Keratinocyte (primary cell): Measurements from ENCODE around the gene SLC12A9.

Experiments
- EZH2 ChIP-seq: IDR thresholded peaks from one replicate; pipeline ENCODE4 v1.6.1; 2012; ENCODE audit warnings: inconsistent platforms, mild to moderate bottlenecking, low read length, moderate library complexity
- TF ChIP-seq, protein P1 (sequence below), 3 experiments: IDR thresholded peaks in 1 of 3; conservative IDR thresholded peaks in 1 of 3; optimal IDR thresholded peaks in 1 of 3; 2 replicates in 2 of 3; 3 replicates in 1 of 3; pipeline versions ENCODE3 to v1.5.1; 2011; ENCODE audit warnings: low read length in 3 of 3, mild to moderate bottlenecking in 3 of 3, moderate library complexity in 2 of 3, control low read depth in 1 of 3, inconsistent platforms in 1 of 3; ENCODE audit not compliant: insufficient read depth in 2 of 3; ENCODE audit errors: extremely low read depth in 1 of 3

- TF ChIP-seq, protein P1, sequence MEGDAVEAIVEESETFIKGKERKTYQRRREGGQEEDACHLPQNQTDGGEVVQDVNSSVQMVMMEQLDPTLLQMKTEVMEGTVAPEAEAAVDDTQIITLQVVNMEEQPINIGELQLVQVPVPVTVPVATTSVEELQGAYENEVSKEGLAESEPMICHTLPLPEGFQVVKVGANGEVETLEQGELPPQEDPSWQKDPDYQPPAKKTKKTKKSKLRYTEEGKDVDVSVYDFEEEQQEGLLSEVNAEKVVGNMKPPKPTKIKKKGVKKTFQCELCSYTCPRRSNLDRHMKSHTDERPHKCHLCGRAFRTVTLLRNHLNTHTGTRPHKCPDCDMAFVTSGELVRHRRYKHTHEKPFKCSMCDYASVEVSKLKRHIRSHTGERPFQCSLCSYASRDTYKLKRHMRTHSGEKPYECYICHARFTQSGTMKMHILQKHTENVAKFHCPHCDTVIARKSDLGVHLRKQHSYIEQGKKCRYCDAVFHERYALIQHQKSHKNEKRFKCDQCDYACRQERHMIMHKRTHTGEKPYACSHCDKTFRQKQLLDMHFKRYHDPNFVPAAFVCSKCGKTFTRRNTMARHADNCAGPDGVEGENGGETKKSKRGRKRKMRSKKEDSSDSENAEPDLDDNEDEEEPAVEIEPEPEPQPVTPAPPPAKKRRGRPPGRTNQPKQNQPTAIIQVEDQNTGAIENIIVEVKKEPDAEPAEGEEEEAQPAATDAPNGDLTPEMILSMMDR (optimal IDR thresholded peaks at IDR 0.05 in 1 of 3, IDR thresholded peaks at IDR 0.05 in 1 of 3, conservative IDR thresholded peaks at IDR 0.05 in 1 of 3; ENCODE audit: extremely low read depth in 1 of 3, insufficient read depth in 2 of 3, low read length in 3 of 3): no peak
- TF ChIP-seq EZH2: no peak
Observed at GRCh38 chr7:100895701-100895955, 43.1 kb downstream of the SLC12A9 start, which contains the start of gene ACHE.
